HG03139 (cell line): ENCODE data around the gene TNIP1.

ENCODE experiments used
- ATAC-seq: cut with Tn5 transposase; IDR thresholded peaks from one replicate; pipeline ENCODE4 v1.9.1; 2021; ENCODE audit not compliant: unreplicated experiment

The TNIP1 gene

DNA sequence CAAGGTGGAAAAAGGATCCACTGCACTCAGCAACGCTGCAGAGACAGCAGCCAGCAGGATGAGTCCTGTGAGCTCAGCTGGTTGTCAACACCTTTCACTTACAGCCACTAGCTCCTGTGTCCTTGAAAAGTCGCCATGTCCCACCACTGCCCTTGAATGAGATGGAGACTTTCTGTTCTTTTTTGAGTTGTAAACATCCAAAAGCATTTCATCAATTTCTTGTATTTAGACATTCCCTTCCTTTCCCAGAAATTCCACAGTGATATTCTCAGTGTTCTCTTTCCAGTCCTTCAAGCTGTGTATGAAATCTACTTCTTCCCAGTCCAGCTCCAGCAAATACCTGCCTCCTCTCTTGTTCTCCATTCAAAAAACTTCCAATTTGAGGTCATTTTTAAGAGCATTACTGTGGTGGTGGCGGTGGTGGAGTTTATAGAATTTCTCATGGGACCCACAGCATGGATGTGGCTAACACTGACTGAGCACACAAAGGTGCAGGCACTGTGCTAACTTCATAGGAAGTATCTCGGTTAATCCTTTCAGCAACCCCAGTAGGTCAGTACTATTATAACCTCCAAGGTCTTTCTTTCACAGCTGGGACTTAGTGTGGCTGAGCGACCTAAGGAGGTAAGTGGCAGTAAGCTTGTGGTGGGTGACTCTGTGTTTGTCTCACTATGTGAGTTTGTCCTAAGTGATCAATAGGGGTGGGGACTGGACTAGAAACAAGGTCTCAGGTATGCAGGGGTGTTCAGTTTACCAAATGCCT is 75.5 kb downstream of the TNIP1 start:
- ATAC-seq = no peak

DNA sequence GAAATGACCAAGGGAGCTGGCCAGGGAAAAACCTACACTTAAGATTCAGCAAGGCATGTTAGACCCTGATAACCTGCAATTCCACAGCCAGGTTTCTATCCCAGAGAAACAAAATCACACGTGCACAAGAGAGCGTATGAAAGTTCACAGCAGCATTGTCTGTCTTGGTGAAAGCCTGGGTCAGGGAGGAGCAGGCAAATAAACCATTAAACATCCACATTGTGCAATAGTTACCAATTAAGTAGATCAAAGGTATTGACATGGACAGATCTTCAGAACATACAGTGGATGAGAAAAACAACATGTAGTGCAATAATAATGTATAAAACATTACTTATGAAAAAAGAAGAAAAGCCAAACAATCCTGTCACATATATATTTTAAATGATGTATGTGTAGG is 76.3 kb downstream of the TNIP1 start:
- ATAC-seq = no peak

DNA sequence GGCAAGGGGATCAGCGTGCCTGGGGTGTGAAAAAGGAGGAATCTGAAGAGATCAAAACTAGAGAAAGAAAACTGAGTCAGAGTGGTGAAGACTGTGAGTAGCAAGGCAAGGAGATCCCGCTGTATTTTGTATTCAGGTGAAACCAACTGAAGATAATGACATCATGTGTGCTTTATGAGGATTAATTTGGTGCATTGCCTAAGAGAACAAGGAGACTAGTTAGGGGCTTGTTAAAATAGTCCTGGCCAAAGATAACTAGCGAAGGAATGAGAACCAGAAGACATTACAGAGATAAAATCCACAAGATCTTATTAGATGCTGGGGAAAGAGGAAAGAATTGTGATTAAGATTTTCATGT is 77.4 kb downstream of the TNIP1 start:
- ATAC-seq = no peak

DNA sequence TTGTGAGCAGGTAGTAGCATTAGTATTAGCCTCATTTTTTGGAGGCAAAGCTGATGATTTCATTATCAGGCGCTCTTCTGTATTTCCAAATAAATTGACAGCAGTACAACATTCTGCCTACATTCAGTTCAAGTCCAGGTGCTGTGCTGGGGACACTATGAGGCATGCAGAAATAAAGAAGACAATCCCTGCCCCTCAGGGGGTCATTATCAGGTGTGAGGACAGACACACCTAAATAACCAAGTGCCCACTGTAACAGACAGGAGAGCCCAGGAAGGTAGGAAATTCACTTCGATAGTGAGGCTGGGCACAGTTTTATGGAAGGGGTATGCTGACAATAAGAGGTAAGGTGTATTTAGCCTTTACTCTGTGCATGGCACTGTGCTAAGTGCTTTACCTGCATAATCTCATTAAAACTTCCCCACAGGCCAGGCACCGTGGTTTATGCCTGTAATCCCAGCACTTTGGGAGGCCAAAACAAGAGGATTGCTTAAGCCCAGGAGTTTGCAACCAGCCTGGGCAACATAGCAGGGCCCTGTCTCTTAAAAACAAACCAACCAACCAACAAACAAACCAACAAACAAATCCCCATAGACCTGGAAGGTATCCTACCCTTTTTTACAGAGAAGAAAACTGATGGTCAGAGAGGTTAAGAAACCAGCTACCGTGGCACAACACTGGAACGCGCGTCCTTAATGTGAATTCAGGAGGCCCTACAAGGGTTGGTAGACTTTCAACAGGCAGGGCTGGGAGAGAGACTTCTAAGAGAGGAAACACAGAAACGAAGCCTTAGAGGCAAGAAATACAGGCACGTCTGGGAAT is 77.9 kb downstream of the TNIP1 start:
- no peak for ATAC-seq

DNA sequence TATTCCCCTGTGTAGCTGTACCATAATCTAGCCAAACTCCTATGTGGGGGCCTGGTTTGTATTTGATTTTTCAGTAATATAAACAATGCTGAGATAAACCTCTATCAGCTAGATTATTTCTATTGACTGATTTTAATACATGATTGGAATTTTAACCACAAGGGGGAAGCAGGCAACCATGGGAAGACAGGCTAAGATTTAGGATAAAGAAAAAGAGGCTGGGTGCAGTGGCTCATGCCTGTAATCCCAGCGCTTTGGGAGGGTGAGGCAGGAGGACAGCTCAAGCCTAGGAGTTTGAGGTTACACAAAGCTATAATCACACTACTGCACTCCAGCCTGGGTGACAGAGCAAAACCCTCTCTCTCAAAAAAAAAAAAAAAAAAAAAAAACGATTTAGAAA is 78.6 kb downstream of the TNIP1 start:
- no peak for ATAC-seq

DNA sequence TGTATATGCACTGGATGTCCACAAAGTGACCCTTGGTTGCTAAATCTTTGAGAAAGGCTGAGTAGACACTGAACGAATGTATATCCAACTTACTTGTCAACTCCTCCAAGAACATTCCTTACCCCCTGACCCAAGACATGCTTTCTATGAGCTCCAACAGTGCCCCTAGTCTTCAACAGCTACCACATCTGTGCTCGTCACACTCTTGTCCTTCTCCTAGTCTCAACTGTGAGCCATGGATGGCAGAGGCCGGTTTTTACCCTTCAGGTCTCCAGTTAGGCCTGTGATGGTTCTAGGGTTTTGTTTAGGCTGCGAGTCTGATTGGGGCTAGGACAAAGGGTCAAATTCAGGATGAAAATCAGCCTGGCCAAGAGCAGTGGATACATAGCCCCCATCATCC is 79.4 kb downstream of the TNIP1 start:
- no peak for ATAC-seq

DNA sequence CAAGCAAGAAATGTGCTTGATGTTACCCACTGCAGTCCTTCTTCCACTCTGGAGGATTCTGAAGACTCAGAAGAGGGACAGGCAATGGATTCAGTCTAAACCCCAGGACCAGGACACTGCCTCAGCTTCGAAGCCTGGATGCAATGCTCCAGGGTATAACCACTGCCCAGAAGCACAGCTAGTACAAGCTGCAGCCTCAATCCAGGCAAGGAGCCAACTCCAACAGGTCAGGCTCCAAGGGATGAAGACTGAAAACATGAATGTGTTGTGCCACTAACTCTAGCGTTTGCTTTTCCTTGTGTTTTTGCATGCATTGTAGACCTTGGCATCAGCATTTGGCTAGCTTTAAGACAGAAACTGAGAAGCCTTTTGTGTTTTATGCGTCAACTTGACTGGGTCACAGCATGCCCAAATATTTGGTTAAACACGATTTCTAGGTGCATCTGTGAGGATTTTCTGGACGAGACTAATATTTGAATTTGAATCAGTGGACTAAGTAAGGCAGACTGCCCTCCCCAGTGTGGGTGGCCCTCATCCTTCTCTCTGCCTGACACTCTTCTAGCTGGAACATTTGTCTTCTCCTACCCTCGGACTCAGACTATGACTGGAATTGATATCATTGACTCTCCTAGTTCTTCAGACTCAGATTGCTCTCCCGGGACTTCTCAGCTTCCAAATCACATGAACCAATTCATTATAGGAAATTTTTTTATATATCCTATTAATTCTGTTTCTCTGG is 81.0 kb downstream of the TNIP1 start:
- ATAC-seq = no peak

DNA sequence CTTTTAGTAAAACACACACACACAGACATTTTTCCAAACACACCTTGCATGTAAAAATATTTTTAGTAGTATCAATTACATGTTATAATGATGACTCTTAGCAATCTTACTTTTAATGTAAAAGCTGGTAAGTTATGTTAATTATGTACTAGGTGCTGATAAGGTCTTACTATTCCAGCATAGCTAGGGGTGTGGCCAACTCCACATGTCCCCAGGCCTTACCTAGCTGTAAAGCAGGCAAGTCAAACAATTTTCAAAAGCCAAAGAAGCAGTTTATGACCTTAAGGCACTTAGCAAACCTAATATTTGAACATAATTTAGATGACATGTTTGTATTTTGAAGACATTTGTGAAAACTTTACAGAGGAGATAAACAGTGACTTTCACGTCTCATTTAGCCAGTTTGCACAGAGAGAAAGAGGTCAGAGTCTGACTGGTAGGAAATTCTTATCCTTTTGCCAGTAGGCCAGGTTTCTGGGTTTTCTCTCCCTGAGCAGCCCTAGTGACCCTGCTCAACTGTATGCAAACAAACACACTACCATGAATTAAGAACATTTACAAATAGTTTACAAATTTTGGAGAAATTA is 86.9 kb downstream of the TNIP1 start:
- no peak for ATAC-seq

DNA sequence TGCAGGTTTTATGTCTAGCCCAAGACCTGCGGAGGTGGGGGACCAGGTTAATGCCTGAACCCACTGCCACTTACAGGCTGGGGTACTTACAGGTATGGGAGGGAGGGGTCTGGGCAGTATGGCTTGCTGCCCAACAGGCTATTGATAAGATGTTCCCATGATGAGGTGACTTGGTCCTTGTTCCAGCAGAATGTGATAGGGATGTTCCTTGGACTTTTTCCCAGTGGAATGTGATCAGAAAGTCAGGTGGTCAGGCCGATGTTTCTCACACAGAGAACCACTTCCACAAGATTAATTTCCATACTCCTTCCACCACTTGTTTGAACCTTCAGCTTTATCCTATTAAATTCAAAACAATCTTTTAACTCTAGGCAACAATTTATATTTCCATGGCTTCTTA is 87.4 kb downstream of the TNIP1 start:
- no peak for ATAC-seq

DNA sequence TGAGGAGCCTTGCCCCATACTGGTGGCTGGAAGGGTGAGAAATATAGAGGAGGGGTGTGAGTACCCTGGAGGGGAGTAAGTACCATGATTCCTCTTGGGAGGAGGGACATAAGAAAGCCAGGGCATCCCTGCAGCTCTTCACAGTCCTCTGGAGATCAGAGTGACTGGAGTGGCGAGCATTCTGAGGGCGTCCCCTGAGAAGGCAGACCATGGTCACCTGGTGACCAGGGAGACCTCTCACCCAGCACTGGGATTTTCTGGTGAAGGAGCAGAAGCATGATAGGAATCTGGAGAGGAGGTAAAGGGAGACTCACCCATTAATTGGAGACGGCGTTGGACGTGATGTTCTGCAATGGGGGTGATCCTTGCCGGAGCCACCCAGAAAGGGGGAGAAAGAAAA is 88.1 kb downstream of the TNIP1 start:
- no peak for ATAC-seq

DNA sequence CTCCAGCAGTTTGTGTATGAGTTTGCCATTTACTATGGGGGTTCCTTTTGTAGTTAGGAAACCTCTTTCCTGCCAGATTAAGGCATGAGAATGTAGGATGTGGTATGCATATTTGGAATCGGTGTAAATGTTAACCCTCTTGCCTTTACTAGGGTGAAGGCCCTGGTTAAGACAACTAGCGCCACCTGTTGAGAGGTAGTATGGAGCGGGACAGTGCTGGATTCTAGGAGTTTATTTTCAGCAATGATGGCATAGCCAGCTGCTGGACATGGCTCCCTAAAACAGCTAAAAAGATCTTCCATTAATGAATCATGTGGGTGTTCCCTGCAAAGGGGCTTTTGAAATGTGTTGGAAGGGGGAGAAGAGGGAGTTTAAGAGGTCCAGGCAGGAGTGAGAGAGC is 91.1 kb downstream of the TNIP1 start:
- no peak for ATAC-seq

DNA sequence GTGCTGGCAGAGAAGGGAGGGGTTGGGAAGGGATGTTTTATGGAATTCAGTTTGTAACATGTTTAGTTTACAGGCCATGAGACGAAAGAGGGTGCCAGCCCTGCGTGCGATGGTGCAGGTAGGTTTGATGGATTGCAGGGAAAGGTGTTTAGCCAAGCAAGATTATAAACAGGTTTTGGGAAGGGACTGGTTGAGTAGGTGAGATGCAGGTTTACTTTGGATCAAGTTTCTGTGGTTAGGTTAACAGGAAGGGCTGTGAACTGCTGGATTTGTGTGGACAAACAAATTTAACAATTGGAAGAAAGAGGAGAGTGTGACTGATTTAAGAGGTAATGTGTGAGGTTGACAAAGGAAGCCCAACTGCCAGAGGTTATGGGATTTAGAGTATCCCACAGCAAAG is 93.1 kb downstream of the TNIP1 start:
- no peak for ATAC-seq
